Hepatocyte (in vitro differentiated cells): ENCODE data around the gene TPRX2. TPM values are rescaled to one million over a fixed set of nuclear protein-coding genes. Genes with fewer than 3 reads are reported as not detected.
"Not testable (repeated sequence)": the region's sequence is repeated elsewhere in the genome, so short reads cannot be mapped to it uniquely, and the experiment has no call there.

Source experiments
- DNase-seq: peaks from one replicate; pipeline ENCODE4 v3.0.0-alpha.2; 2016; ENCODE audit warnings: low spot score
- H2AFZ ChIP-seq: fragments of 200-600 bp; sonication (generic); 2 replicates; pipeline ENCODE4 v1.6.0; 2016; ENCODE audit warnings: antibody characterized with exemption, mild to moderate bottlenecking
- H3K27ac ChIP-seq: fragments of 200-600 bp; sonication (generic); 2 replicates; pipeline ENCODE4 v1.5.1; 2016; ENCODE audit warnings: mild to moderate bottlenecking
- H3K27me3 ChIP-seq: fragments of 200-600 bp; sonication (generic); 2 replicates; pipeline ENCODE4 v1.6.1; 2016
- H3K36me3 ChIP-seq: fragments of 200-600 bp; sonication (generic); replicated peaks from 2 replicates; pipeline ENCODE4 v1.5.1; 2016; ENCODE audit warnings: low read depth; ENCODE audit not compliant: insufficient read depth
- H3K4me1 ChIP-seq: fragments of 200-600 bp; sonication (generic); 2 replicates; pipeline ENCODE4 v1.5.1; 2016; ENCODE audit warnings: mild to moderate bottlenecking, moderate library complexity; ENCODE audit not compliant: insufficient read depth
- H3K4me2 ChIP-seq: fragments of 200-600 bp; sonication (generic); 2 replicates; pipeline ENCODE4 v1.6.0; 2016
- H3K4me3 ChIP-seq: fragments of 200-600 bp; sonication (generic); 2 replicates; pipeline ENCODE4 v1.5.1; 2016; ENCODE audit warnings: mild to moderate bottlenecking
- H3K79me2 ChIP-seq: fragments of 200-600 bp; sonication (generic); 2 replicates; pipeline ENCODE4 v1.6.0; 2017; ENCODE audit warnings: mild to moderate bottlenecking
- H3K9me2 ChIP-seq: fragments of 200-600 bp; sonication (generic); replicated peaks from 2 replicates; pipeline ENCODE4 v1.6.0; 2017; ENCODE audit warnings: mild to moderate bottlenecking; ENCODE audit not compliant: insufficient read depth
- H3K9me3 ChIP-seq: fragments of 200-600 bp; sonication (generic); 2 replicates; pipeline ENCODE4 v1.5.1; 2016; ENCODE audit warnings: low read depth, mild to moderate bottlenecking
- H4K20me1 ChIP-seq: fragments of 200-600 bp; sonication (generic); 2 replicates; pipeline ENCODE4 v1.6.0; 2016; ENCODE audit warnings: mild to moderate bottlenecking; ENCODE audit not compliant: insufficient read depth, poor library complexity, severe bottlenecking
- EZH2 ChIP-seq: fragments of 200-600 bp; sonication (generic); IDR thresholded peaks from 2 replicates; pipeline ENCODE4 v1.6.1; 2016; ENCODE audit warnings: antibody characterized with exemption, mild to moderate bottlenecking, borderline replicate concordance
- EZH2phosphoT487 ChIP-seq: fragments of 200-600 bp; sonication (generic); IDR thresholded peaks from one replicate; pipeline ENCODE4 v1.6.1; 2018; ENCODE audit warnings: antibody characterized with exemption, mild to moderate bottlenecking, low read depth, moderate library complexity; ENCODE audit not compliant: unreplicated experiment, severe bottlenecking
- WGBS: methylation state at CpG from one replicate; pipeline ENCODE4 v1.1.6; 2016; ENCODE audit warnings: low lambda C conversion rate; ENCODE audit errors: missing lambda C conversion rate; 5-methylcytosine and 5-hydroxymethylcytosine counted together
- polyA plus RNA-seq: library from polyadenylated mRNA; unstranded; fragments of >200 nt; fragmentation: Nextera tagmentation; extraction: Ambion mirVana; gene quantifications from 2 replicates; pipeline ENCODE4 v1.2.1, GENCODE V29; 2016
- total RNA-seq: library from RNA; depleted of rRNA; stranded (reverse); fragments of >200 nt; gene quantifications from 2 replicates; pipeline ENCODE4 v1.2.3, GENCODE V29; 2014
- TF ChIP-seq, protein P1 (sequence below): fragments of 200-600 bp; sonication (generic); IDR thresholded peaks from 2 replicates; pipeline ENCODE4 v1.5.1; 2016; ENCODE audit warnings: antibody characterized with exemption, mild to moderate bottlenecking; ENCODE audit not compliant: poor library complexity

TPRX2 gene
- total and polyA plus RNA-seq, 2 experiments from 2014 or later: not detected

DNA sequence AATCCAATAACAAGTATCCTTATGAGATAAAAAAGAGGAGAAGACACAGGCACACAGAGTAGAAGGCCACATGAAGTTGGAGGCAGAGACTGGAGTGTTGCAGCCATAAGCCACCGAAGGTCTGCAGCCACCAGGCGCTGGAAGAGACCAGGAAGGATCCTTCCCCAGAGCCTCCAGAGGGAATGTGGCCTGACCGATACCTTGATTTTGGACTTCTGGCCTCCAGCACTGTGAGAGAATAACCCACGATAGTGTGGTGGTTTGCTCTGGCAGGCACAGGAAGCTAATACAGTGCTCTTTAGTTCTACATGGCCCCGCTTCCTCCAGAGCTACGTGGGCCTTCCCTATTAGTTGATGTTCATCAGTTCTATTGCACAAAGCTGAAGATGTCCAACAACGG is 42.3 kb downstream of the TPRX2 start:
- Histone ChIP-seq H3K79me2 (no peaks in the 10 kb centered on the region), H3K9me3 (no peaks in the 10 kb centered on the region), H4K20me1 (no peaks in the 10 kb centered on the region), H3K4me1 (no peaks in the 10 kb centered on the region), H3K36me3 (no peaks in the 10 kb centered on the region), H3K4me3 (no peak overlapping the region), H3K27me3 (no peaks in the 10 kb centered on the region), H3K27ac (no peak overlapping the region), H2AFZ (no peak overlapping the region), H3K4me2 (no peak overlapping the region), H3K9me2 (no peaks in the 10 kb centered on the region)
- TF ChIP-seq EZH2phosphoT487 (no peak), EZH2 (no peak)
- TF ChIP-seq, protein P1, sequence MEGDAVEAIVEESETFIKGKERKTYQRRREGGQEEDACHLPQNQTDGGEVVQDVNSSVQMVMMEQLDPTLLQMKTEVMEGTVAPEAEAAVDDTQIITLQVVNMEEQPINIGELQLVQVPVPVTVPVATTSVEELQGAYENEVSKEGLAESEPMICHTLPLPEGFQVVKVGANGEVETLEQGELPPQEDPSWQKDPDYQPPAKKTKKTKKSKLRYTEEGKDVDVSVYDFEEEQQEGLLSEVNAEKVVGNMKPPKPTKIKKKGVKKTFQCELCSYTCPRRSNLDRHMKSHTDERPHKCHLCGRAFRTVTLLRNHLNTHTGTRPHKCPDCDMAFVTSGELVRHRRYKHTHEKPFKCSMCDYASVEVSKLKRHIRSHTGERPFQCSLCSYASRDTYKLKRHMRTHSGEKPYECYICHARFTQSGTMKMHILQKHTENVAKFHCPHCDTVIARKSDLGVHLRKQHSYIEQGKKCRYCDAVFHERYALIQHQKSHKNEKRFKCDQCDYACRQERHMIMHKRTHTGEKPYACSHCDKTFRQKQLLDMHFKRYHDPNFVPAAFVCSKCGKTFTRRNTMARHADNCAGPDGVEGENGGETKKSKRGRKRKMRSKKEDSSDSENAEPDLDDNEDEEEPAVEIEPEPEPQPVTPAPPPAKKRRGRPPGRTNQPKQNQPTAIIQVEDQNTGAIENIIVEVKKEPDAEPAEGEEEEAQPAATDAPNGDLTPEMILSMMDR: no peak
- DNase-seq: no peak
- 91% methylated on average over 7 of the region's 7 CpGs for WGBS

DNA sequence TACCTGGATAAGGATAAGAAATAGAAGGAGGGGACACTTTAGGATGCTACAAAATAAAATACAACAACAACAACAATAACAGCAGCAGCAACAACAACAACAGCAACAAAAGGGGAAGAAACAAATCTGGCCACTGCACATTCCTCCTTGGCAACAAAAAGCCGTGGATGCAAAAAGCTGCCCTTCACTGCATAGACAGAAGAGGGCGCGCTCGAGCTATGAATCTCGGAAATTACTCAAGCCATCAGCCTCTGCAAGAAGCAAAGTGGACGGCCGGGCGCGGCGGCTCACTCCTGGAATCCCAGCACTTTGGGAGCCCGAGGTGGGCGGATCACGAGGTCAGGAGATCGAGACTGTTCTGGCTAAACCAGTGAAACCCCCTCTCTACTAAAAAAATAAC is 50.3 kb downstream of the TPRX2 start:
- 6% methylated on average over 9 of the region's 14 CpGs for WGBS
- not testable (repeated sequence) for H4K20me1 ChIP-seq, DNase-seq

DNA sequence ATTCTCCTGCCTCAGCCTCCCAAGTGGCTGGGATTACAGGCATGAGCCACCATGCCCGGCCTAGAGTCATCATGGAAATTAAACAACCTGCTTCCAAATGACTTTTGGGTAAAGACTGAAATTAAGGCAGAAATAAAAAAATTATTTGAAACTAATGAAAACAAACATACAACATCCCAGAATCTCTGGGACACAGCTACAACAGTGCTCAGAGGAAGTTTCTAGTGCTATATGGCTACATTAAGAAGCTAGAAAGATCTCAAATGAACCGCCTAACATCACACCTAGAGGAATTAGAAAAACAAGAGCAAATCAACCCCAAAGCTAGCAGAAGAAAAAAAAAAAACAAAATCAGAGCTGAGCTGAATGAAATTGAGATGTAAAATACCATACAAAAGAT is 51.2 kb downstream of the TPRX2 start:
- not testable (repeated sequence) for H3K27me3 ChIP-seq, H2AFZ ChIP-seq, H3K4me3 ChIP-seq, H3K79me2 ChIP-seq, DNase-seq, H3K4me2 ChIP-seq, H3K36me3 ChIP-seq, H3K9me3 ChIP-seq, H3K27ac ChIP-seq, H3K4me1 ChIP-seq, H3K9me2 ChIP-seq, H4K20me1 ChIP-seq
- WGBS: 95% methylated on average over 1 of the region's 2 CpGs

More for the DNA sequence above, 50.3 kb downstream of the TPRX2 start:
- not testable (repeated sequence) for H3K4me1 ChIP-seq, H2AFZ ChIP-seq, H3K4me3 ChIP-seq, H3K79me2 ChIP-seq, H3K27ac ChIP-seq, H3K9me2 ChIP-seq, H3K4me2 ChIP-seq, H3K27me3 ChIP-seq, H3K36me3 ChIP-seq, H3K9me3 ChIP-seq
- TF ChIP-seq, protein P1: peak; percentile 66

Other genes with a start within 250 kb of the TPRX2 start
- gene EHD2, start 145.8 kb upstream of the TPRX2 start, total RNA-seq: 17.8 and 20.8 TPM in 2 replicates
- gene EHD2, start 145.8 kb upstream of the TPRX2 start, polyA plus RNA-seq: 104 and 120 TPM in 2 replicates
- gene NOP53, start 113.7 kb upstream of the TPRX2 start, total RNA-seq: 93.3 and 139 TPM in 2 replicates
- gene NOP53, start 113.7 kb upstream of the TPRX2 start, polyA plus RNA-seq: 91.5 and 96.7 TPM in 2 replicates
- 140 and 143 TPM in 2 replicates for gene SELENOW, start 80.5 kb upstream of the TPRX2 start, total RNA-seq
- 215 and 217 TPM in 2 replicates for gene SELENOW, start 80.5 kb upstream of the TPRX2 start, polyA plus RNA-seq
- not detected in 2 replicates for gene TPRX1, start 54.7 kb upstream of the TPRX2 start, total RNA-seq
- gene TPRX1, start 54.7 kb upstream of the TPRX2 start, polyA plus RNA-seq: not detected in 2 replicates
- gene CRX, start 37.3 kb upstream of the TPRX2 start, total RNA-seq: not detected in 2 replicates
- gene CRX, start 37.3 kb upstream of the TPRX2 start, polyA plus RNA-seq: 0.09 and 0.15 TPM in 2 replicates
- gene SULT2A1, start 27.1 kb downstream of the TPRX2 start, total RNA-seq: 188 and 193 TPM in 2 replicates
- 75.7 and 120 TPM in 2 replicates for gene SULT2A1, start 27.1 kb downstream of the TPRX2 start, polyA plus RNA-seq
- gene BSPH1, start 132.9 kb downstream of the TPRX2 start, total RNA-seq: not detected in 2 replicates
- gene BSPH1, start 132.9 kb downstream of the TPRX2 start, polyA plus RNA-seq: not detected in 2 replicates
- gene ELSPBP1, start 135.4 kb downstream of the TPRX2 start, total RNA-seq: 1.0 and 2.4 TPM in 2 replicates
- gene ELSPBP1, start 135.4 kb downstream of the TPRX2 start, polyA plus RNA-seq: 0.28 and 1.9 TPM in 2 replicates
- gene CABP5, start 184.8 kb downstream of the TPRX2 start, total RNA-seq: not detected in 2 replicates
- not detected in 2 replicates for gene CABP5, start 184.8 kb downstream of the TPRX2 start, polyA plus RNA-seq